Osteoblast (primary cell): ENCODE measurements around the gene TC2N. TPM values are rescaled to one million over a fixed set of nuclear protein-coding genes. Genes with fewer than 3 reads are reported as not detected.
"Not testable (repeated sequence)": the region's sequence is repeated elsewhere in the genome, so short reads cannot be mapped to it uniquely, and the experiment has no call there.

ENCODE experiments used
- DNase-seq: peaks from one replicate; pipeline ENCODE4 v3.0.0; 2011; ENCODE audit warnings: low spot score, mixed read lengths; ENCODE audit not compliant: insufficient read length; ENCODE audit errors: missing footprints
- H2AFZ ChIP-seq: 2 replicates; pipeline ENCODE4 v1.6.0; 2011; ENCODE audit warnings: mild to moderate bottlenecking, low read length
- H3K27ac ChIP-seq: 2 replicates; pipeline ENCODE4 v1.5.1; 2011; ENCODE audit warnings: mild to moderate bottlenecking, low read depth, low read length, moderate library complexity
- H3K27me3 ChIP-seq: 2 replicates; pipeline ENCODE4 v1.6.0; 2012; ENCODE audit warnings: mild to moderate bottlenecking, control low read depth, inconsistent platforms, low read length, moderate library complexity; ENCODE audit not compliant: insufficient read depth
- H3K36me3 ChIP-seq: 2 replicates; pipeline ENCODE4 v1.5.1; 2011; ENCODE audit warnings: mild to moderate bottlenecking, low read length, control low read depth, moderate library complexity; ENCODE audit not compliant: insufficient read depth
- H3K4me1 ChIP-seq: 2 replicates; pipeline ENCODE4 v1.5.1; 2011; ENCODE audit warnings: mild to moderate bottlenecking, low read length, control low read depth, moderate library complexity; ENCODE audit not compliant: insufficient read depth
- H3K4me2 ChIP-seq: 2 replicates; pipeline ENCODE4 v1.6.0; 2011; ENCODE audit warnings: mild to moderate bottlenecking, low read length; ENCODE audit not compliant: insufficient read depth
- H3K4me3 ChIP-seq: fragments of 200-600 bp; sonication (generic); 3 replicates; pipeline ENCODE4 v1.5.1; 2012; ENCODE audit warnings: mild to moderate bottlenecking, low read length, inconsistent platforms; ENCODE audit not compliant: insufficient read depth
- H3K79me2 ChIP-seq: 2 replicates; pipeline ENCODE4 v1.6.0; 2012; ENCODE audit warnings: mild to moderate bottlenecking, low read length, control low read depth, inconsistent platforms; ENCODE audit not compliant: insufficient read depth
- H3K9me3 ChIP-seq: 2 replicates; pipeline ENCODE4 v1.5.1; 2011; ENCODE audit warnings: low read depth, low read length, control low read depth
- H4K20me1 ChIP-seq: 2 replicates; pipeline ENCODE4 v1.6.0; 2012; ENCODE audit warnings: mild to moderate bottlenecking, low read length, control low read depth; ENCODE audit not compliant: insufficient read depth
- total RNA-seq: library from RNA; depleted of rRNA; stranded (reverse); fragments of >200 nt; gene quantifications from 2 replicates; pipeline ENCODE4 v1.2.3, GENCODE V29; 2012
- TF ChIP-seq, protein P1 (sequence below): IDR thresholded peaks from 2 replicates; pipeline ENCODE4 v1.5.1; 2011; ENCODE audit warnings: mild to moderate bottlenecking, low read depth, low read length, moderate library complexity; ENCODE audit errors: extremely low read depth

The TC2N gene
- total RNA-seq, 1 donor = under 0.01 TPM

DNA sequence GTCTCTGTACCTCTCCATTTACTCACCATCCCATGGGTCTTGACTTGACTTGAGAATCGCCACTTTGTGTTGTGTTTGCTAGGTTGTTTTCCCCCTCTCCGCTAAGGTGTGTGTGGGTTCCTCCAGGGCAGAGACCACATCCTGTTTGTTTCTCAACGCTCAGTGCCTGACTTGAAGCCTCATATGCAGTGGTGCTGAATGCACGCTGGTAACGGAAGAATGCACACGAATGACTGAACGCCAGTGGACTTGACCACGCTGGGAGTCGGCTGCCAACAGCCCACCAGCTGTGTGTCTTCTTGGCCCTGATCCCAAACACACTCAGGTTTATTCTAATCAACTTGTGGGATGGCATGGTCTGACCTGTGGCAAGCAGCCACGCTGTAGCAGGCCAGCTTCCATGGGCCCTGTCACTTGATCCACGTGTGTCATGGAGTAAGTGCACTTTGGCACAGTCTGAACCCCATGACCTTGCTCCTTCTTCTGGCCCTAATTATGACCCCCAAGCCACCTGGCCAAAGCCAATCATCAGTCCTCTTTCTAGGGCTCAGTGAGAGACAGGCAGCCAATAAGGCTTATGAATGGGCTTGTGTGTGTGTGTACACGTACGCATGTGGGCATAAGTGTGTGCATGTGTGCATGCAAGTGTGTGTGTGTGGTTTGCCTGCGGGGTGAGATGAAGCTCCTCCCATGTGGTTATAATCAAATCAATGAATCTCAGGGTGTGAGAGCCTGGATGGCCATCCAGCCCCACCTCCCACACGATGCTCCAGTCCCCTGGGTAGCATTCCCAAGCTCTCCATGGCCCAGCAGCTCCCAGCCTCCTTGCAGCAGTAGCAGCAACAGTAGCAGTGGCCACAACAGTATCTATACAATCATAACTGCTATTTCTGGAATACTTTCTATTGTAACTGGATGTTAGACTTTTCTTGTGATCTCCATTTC is 6.4 kb upstream of the TC2N start:
- peaks cover 3% of the 10 kb centered on the region for H3K4me1 ChIP-seq
- no peak for DNase-seq

DNA sequence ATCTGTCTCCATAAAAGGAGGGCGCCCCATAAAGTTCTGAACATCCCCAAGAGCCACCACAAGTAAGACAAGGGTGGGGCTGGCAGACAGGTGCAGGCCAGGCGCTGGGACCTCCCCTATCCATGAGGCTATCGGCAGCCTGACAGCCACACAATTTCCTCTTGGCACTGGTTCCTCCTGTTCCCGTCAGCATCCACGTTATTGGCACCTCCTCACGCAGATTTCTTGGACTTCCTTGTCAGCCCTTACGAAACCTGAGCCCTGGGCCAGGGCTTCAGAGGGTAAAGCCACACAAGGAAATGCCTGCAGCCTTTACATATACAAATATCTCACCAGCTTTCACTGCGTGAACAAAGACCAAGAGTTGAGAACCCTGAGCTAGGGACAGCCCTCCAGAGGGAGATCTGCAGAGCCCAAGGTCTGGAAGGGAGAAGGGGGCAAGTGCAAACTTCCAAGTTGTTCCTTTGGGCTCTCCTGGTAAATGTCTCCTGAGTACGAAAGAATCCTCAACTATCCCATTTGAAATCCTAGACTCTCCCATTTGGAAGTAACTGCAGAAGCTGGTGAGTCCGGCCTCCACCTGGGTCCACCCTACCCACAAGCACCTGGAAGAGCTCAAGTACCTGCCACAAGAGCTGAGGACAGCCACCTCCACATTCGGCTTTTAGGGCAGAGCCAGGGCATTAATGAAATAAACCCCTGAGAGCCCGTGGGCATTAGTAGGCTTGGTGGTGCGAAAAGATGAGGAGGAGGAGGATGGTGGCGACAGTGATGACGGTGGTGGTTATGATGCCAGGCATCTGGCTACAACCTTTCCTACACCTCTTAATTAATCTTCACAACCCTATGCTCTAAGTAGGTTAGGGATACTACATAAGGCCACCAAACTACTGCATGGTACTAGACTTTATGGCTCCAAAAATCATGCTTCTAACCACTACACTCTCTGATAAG is 5.5 kb upstream of the TC2N start:
- Histone ChIP-seq H3K36me3 (no peaks in the 10 kb centered on the region), H2AFZ (no peak overlapping the region), H3K4me2 (no peak overlapping the region), H3K4me3 (no peak overlapping the region), H3K4me1 (peaks cover 3% of the 10 kb centered on the region), H3K9me3 (no peaks in the 10 kb centered on the region), H4K20me1 (no peaks in the 10 kb centered on the region), H3K79me2 (no peaks in the 10 kb centered on the region), H3K27ac (no peak overlapping the region), H3K27me3 (peaks cover under 1% of the 10 kb centered on the region)
- DNase-seq = no peak
- TF ChIP-seq, protein P1, sequence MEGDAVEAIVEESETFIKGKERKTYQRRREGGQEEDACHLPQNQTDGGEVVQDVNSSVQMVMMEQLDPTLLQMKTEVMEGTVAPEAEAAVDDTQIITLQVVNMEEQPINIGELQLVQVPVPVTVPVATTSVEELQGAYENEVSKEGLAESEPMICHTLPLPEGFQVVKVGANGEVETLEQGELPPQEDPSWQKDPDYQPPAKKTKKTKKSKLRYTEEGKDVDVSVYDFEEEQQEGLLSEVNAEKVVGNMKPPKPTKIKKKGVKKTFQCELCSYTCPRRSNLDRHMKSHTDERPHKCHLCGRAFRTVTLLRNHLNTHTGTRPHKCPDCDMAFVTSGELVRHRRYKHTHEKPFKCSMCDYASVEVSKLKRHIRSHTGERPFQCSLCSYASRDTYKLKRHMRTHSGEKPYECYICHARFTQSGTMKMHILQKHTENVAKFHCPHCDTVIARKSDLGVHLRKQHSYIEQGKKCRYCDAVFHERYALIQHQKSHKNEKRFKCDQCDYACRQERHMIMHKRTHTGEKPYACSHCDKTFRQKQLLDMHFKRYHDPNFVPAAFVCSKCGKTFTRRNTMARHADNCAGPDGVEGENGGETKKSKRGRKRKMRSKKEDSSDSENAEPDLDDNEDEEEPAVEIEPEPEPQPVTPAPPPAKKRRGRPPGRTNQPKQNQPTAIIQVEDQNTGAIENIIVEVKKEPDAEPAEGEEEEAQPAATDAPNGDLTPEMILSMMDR = no peak

More for the DNA sequence above, 6.4 kb upstream of the TC2N start:
- Histone ChIP-seq H3K9me3 (no peaks in the 10 kb centered on the region), H3K27ac (no peak overlapping the region), H3K27me3 (no peaks in the 10 kb centered on the region), H3K79me2 (no peaks in the 10 kb centered on the region), H2AFZ (no peak overlapping the region), H4K20me1 (no peaks in the 10 kb centered on the region), H3K4me2 (no peak overlapping the region), H3K4me3 (no peak overlapping the region), H3K36me3 (no peaks in the 10 kb centered on the region)
- TF ChIP-seq, protein P1 = no peak

- peaks cover 6% of the 10 kb centered on the region for H3K27me3 ChIP-seq
- no peak overlapping the region for H3K4me3 ChIP-seq
- DNase-seq = no peak
These were observed 4.7 kb upstream of the TC2N start for GRCh38 chr14:91872011-91872501.

GRCh38 chr14:91871401-91871800 is 4.1 kb upstream of the TC2N start:
- not testable (repeated sequence) for H3K27me3 ChIP-seq, H3K4me1 ChIP-seq, H3K4me2 ChIP-seq, H3K79me2 ChIP-seq, H3K36me3 ChIP-seq, H3K4me3 ChIP-seq, H2AFZ ChIP-seq, H4K20me1 ChIP-seq, DNase-seq, H3K27ac ChIP-seq, H3K9me3 ChIP-seq

More at GRCh38 chr14:91872011-91872501, 4.7 kb upstream of the TC2N start:
- Histone ChIP-seq H3K36me3 (no peaks in the 10 kb centered on the region), H3K79me2 (no peaks in the 10 kb centered on the region), H3K4me2 (no peak overlapping the region), H3K27ac (no peak overlapping the region), H4K20me1 (no peaks in the 10 kb centered on the region), H3K9me3 (no peaks in the 10 kb centered on the region), H3K4me1 (peaks cover 3% of the 10 kb centered on the region), H2AFZ (no peak overlapping the region)
- TF ChIP-seq, protein P1 = no peak
